ENCODE measurements around the gene PTPN2. TPM values are rescaled to one million over a fixed set of nuclear protein-coding genes. Genes with fewer than 3 reads are reported as not detected.

The PTPN2 gene
- polyA plus RNA-seq, 2 of the 4 experiments (the other 2 are of a cell fraction) = 23.0 to 32.4 TPM

GRCh38 chr18:12772111-12772510 lies 111.9 kb downstream of the PTPN2 start:
- Histone ChIP-seq H3K4me3 (no peak overlapping the region), H3K4me1 (no peaks in the 10 kb centered on the region), H3K27ac (no peak overlapping the region), H3K4me2 (no peak overlapping the region), H3K9me3 (no peaks in the 10 kb centered on the region)
- no peak for DNase-seq (ENCODE audit: low read depth in 1 of 2, low spot score in 1 of 2)
- no peak for FAIRE-seq
- POLR2A ChIA-PET = no interaction called here
- CTCF ChIA-PET = no interaction called here
- TF ChIP-seq BHLHE40 (IDR thresholded peaks at IDR 0.05; ENCODE audit: low read depth, low read length) (no peak), ZSCAN20 (CRISPR knock-in tag; IDR thresholded peaks at IDR 0.05) (no peak), ZC3H11A (IDR thresholded peaks at IDR 0.05) (no peak), KDM1A (IDR thresholded peaks at IDR 0.05; ENCODE audit: low read depth) (no peak), JUN (IDR thresholded peaks at IDR 0.05) (no peak), CTCF (IDR thresholded peaks at IDR 0.05) (no peak), ELK1 (IDR thresholded peaks at IDR 0.05; ENCODE audit: low read depth, low read length) (no peak), HEYL (CRISPR knock-in tag; IDR thresholded peaks at IDR 0.05) (no peak), HES2 (IDR thresholded peaks at IDR 0.05) (no peak), FOSL2 (IDR thresholded peaks at IDR 0.05) (no peak), FOSL2 (CRISPR knock-in tag; IDR thresholded peaks at IDR 0.05) (no peak), JUNB (IDR thresholded peaks at IDR 0.05) (no peak), ATOH8 (CRISPR knock-in tag; IDR thresholded peaks at IDR 0.05; ENCODE audit: low read depth) (no peak), FOSB (CRISPR knock-in tag; IDR thresholded peaks at IDR 0.05) (no peak), SMC3 (IDR thresholded peaks at IDR 0.05) (no peak)
- TF ChIP-seq, protein P1, sequence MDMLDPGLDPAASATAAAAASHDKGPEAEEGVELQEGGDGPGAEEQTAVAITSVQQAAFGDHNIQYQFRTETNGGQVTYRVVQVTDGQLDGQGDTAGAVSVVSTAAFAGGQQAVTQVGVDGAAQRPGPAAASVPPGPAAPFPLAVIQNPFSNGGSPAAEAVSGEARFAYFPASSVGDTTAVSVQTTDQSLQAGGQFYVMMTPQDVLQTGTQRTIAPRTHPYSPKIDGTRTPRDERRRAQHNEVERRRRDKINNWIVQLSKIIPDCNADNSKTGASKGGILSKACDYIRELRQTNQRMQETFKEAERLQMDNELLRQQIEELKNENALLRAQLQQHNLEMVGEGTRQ (IDR thresholded peaks at IDR 0.05) = no peak
- TF ChIP-seq, protein P2, sequence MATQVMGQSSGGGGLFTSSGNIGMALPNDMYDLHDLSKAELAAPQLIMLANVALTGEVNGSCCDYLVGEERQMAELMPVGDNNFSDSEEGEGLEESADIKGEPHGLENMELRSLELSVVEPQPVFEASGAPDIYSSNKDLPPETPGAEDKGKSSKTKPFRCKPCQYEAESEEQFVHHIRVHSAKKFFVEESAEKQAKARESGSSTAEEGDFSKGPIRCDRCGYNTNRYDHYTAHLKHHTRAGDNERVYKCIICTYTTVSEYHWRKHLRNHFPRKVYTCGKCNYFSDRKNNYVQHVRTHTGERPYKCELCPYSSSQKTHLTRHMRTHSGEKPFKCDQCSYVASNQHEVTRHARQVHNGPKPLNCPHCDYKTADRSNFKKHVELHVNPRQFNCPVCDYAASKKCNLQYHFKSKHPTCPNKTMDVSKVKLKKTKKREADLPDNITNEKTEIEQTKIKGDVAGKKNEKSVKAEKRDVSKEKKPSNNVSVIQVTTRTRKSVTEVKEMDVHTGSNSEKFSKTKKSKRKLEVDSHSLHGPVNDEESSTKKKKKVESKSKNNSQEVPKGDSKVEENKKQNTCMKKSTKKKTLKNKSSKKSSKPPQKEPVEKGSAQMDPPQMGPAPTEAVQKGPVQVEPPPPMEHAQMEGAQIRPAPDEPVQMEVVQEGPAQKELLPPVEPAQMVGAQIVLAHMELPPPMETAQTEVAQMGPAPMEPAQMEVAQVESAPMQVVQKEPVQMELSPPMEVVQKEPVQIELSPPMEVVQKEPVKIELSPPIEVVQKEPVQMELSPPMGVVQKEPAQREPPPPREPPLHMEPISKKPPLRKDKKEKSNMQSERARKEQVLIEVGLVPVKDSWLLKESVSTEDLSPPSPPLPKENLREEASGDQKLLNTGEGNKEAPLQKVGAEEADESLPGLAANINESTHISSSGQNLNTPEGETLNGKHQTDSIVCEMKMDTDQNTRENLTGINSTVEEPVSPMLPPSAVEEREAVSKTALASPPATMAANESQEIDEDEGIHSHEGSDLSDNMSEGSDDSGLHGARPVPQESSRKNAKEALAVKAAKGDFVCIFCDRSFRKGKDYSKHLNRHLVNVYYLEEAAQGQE (IDR thresholded peaks at IDR 0.05) = no peak
- WGBS (ENCODE audit: missing lambda C conversion rate) = 62% methylated on average over 6 of the region's 6 CpGs
- no peak for ATAC-seq

- CTCF ChIA-PET = no interaction called here
- ATAC-seq = no peak
- Histone ChIP-seq H3K4me2 (no peak overlapping the region), H3K4me3 (no peak overlapping the region), H3K9me3 (no peaks in the 10 kb centered on the region), H3K27ac (no peak overlapping the region), H3K4me1 (no peaks in the 10 kb centered on the region)
- 75% methylated on average over 15 of the region's 15 CpGs for WGBS (ENCODE audit: missing lambda C conversion rate)
- DNase-seq (ENCODE audit: low read depth in 1 of 2, low spot score in 1 of 2) = no peak
- no peak for FAIRE-seq
- POLR2A ChIA-PET = no interaction called here
- TF ChIP-seq EHMT2 (IDR thresholded peaks at IDR 0.05; ENCODE audit: low read depth) (no peak), NPAS2 (CRISPR knock-in tag; IDR thresholded peaks at IDR 0.05; ENCODE audit: borderline replicate concordance) (no peak), FOSL2 (IDR thresholded peaks at IDR 0.05) (no peak), FOSL2 (CRISPR knock-in tag; IDR thresholded peaks at IDR 0.05) (no peak), ELK1 (IDR thresholded peaks at IDR 0.05; ENCODE audit: low read depth, low read length) (no peak), RCOR1 (IDR thresholded peaks at IDR 0.05; ENCODE audit: low read depth, low read length) (no peak), EHF (CRISPR knock-in tag; IDR thresholded peaks at IDR 0.05) (no peak), SMC3 (IDR thresholded peaks at IDR 0.05) (no peak), PHF8 (IDR thresholded peaks at IDR 0.05; ENCODE audit: borderline replicate concordance, low read depth) (no peak), RARB (CRISPR knock-in tag; IDR thresholded peaks at IDR 0.05) (no peak), NFE2L2 (conservative IDR thresholded peaks at IDR 0.05; ENCODE audit: low read length) (no peak), CTCF (IDR thresholded peaks at IDR 0.05) (no peak)
These were observed 113.4 kb downstream of the PTPN2 start for GRCh38 chr18:12770469-12771219.
